SIG-M5 treated with dmso at 0.1 percent for 504 hours (cell line): Measurements from ENCODE around the gene PTPN7.
"Not testable (repeated sequence)": the region's sequence is repeated elsewhere in the genome, so short reads cannot be mapped to it uniquely, and the experiment has no call there.

Experiments
- DNase-seq: peaks from one replicate; lab custom pipeline; 2025; ENCODE audit not compliant: unreplicated experiment; lab: John Stamatoyannopoulos, UW

The PTPN7 gene

DNA sequence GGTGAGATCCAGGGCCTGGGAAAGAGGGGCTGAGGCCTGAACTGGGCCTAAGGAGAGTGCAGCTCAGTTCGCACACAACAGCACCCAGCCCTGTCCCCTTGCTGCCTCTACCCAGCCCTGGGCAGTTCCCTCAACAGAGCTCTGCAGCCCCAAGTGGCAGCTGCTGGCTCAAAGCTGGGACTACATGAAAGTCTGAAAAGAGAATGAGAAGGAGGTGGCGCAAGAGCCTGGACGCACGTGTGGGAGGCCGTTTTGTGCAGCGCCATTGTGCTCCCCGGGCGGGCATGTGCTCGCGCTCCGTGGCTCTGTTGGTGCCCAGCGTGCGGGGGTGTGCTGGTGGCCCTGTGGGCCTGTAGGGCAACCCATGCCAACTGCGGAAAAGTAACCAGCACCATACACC, 27.4 kb downstream of the PTPN7 start:
- DNase-seq: peak; percentile 27

DNA sequence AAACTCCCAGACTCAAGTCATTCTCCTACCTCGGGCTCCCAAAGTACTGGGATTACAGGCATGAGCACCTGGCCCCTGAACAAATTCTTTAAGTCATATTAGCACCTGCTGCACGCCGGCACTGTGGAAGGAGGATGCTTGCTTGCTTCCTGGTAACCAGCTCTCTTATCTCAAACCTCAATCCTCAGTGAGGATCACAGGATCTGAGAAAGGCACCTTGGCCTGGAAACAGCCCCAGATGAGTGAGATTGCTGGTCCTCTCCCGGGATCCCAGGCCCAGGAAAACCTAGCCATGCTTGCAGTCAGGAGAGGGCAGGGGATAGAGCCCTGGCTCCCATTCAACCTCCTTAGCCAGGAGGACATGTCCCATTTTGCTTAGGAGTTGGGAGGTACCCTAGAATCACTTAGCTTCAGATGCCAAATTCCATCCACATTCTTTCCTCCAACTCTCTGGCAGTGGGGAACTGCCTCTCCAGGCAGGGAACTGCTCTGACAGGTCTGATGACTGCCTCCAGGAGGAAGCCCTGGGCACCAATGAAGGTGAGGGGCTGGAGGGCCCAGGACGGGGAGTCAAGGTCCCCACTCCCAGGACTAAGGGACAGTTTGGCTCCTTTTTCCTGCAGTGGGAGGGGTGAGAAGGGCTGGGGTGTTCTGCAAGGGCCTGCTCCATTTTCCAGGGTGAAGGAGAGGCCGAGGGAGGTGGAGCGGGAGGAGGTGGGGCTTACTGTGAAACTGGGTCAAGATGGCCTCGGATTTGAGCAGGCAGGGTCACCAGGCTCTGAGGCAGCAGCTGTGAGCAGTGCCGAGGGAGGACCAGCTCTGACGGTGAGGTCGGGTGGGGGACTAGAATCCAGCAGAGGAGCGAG, 28.2 kb downstream of the PTPN7 start:
- DNase-seq: no peak

DNA sequence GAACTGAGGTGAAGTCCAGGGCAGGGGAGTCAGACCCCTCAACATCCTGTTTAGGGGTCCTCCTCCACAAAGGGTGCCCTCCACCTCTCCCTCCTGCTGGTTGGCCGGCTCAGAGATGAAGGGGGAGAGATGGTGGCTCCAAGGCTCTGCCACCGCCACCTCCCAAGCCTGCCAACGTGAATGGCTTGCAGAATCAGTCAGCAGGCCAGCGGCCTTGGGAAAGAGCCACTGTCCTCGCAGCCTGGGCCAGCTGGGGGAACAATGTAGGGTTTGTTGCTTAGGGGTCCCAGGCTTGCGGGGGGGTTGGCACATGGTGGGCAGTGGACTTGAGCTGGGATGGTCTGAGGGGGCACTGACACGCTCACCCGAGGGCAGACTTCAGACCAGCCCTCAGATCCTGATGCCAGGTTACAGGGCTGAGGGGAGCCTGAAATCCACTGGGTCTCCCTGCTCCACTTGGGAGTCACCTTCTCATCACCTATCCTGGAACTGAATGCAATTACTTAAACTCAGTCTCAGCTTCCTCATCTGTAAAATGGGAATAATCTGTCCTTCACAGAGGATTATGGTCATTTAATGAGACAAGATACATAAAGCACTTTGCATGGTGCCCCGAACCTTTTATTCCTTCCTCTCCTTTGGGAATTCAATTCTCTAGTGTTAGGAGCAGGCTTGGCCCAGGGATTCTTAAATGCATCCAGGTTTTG, 29.4 kb downstream of the PTPN7 start:
- DNase-seq: no peak

DNA sequence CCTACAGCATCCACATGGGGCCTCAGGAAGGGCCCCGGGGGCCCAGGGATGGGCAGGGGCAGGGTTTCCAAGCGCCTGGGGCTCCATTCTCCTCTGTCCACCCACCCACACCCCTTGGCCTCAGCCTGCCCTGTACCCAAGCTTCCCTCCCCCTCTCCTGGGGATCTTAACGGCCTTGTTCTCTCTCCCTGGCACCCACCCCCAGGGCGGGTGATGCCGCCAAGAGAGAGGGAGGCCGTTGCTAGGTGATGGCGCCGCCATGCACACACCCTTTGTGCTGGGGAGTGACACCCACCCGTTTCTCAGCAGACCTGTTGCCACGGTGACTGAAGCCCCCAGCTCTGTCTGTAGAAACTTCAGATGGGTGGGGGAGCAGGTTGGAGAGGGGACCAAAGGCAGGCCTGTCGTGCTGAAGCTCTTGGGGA, 30.1 kb downstream of the PTPN7 start:
- DNase-seq: no peak

DNA sequence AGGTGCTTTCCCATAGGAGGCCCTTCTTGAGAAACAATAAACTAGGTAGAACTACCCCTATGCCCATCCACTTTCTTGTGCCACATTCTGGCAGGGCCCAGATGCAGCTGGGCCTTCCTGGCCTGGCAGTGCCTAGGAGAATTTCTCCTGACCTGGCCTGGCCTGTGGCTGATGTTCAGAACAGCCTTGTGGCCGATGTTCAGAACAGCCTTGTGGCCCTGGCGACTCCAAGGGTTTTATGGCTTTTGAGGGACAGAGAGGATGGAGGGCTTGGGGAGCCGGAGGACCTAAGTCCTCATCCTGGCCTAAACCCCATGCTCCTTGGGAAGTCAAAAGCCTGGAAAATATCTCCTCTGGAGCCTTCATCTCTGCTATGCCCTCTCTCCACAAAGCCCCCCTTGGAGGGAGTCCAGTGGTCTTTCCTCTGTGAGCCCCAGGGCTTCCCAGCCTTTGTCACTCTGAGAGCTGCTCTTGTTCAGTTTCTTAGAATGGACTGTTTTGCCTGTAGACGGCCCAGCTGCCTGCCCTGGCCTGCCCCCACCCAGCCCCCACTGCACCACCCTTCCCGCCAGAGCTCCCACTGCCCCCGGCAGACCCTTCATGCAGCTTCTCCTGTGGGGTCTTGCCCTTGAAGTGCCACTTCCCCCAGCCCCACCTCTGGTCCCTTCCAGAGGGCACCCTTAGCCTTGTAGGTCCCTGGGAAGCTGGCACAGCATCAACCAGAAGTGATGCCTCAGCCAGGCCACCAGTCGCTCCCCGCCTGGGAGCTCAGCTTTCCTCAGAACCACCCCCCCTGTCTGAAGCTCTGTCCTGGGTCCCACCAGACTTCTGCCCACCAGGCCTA, 30.7 kb downstream of the PTPN7 start:
- DNase-seq: no peak

DNA sequence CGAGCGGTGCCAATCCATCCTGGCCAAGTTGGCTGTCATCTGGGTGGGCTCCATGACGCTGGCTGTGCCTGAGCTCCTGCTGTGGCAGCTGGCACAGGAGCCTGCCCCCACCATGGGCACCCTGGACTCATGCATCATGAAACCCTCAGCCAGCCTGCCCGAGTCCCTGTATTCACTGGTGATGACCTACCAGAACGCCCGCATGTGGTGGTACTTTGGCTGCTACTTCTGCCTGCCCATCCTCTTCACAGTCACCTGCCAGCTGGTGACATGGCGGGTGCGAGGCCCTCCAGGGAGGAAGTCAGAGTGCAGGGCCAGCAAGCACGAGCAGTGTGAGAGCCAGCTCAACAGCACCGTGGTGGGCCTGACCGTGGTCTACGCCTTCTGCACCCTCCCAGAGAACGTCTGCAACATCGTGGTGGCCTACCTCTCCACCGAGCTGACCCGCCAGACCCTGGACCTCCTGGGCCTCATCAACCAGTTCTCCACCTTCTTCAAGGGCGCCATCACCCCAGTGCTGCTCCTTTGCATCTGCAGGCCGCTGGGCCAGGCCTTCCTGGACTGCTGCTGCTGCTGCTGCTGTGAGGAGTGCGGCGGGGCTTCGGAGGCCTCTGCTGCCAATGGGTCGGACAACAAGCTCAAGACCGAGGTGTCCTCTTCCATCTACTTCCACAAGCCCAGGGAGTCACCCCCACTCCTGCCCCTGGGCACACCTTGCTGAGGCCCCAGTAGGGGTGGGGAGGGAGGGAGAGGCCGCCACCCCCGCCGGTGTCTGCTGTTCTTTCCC, 32.4 kb downstream of the PTPN7 start:
- DNase-seq: no peak

DNA sequence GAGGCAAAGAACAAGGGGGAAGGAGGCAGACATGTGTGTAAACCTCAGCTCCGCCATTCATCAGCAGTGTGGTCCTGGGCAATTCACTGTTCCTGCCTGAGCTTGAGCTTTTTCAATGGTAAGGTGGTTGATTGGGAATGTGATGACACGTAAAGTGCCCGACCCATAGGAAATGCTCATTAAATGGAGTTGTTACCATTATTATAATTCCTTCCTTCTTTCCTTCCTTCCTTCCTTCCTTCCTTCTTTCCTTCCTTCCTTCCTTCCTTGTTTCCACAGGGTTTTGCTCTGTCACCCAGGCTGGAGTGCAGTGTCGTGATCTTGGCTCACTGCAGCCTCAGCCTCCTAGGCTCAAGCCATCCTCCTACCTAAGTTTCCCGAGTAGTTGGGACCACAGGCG, 33.3 kb downstream of the PTPN7 start:
- DNase-seq: no peak

DNA sequence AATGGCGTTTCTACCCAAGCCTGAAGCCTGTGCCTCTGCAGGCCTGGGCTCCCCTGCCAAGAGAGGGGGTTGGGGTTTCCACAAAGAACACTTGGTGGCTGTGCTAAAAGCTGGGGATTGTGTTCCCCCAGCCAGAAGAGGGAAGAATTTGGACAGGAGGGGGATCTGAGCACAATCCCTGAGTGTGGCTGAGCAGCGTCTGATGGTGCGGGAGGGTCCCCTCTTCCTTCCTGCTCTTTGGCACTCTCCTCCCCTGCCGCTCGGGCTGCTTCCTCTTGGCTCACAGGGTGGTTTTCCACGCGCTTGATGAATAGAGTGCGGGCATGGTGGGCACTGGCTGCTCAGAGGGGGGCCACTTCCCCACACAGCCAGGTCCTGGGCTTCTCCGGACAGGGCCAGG, 34.0 kb downstream of the PTPN7 start:
- no peak for DNase-seq

DNA sequence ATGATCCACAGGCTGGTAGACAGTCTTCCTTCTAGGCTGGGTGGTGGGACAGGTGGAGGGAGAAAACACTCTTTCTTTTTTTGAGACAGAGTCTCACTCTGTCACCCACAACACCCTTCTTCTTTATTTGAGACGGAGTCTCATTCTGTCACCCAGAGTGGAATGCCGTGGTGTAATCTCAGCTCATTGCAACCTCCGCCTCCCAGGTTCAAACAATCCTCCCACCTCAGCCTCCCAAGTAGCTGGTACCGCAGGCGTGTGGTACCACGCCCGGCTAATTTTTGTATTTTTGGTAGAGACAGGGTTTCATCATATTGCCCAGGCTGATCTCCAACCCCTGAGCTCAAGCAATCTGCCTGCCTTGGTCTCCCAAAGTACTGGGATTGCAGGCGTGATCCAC, 34.8 kb downstream of the PTPN7 start:
- DNase-seq: no peak

DNA sequence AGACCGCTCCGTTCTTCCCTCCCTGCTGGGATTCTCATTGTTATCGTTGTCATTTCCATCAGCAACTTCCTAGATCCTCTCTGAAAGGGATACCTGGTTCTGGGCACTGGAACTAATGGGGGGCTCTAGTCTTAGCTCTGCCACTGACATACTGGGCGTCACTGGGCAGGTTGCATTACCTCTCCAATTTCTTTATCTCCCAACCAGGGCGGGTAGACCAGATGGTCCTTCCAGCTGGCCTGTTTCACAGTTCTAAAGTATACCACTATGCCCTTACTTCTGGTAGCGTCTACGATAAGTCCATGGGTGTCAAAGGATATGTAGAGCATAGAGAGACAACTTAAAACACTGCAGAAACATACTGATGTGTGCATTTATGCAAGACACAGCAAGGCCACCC, 36.3 kb downstream of the PTPN7 start:
- no peak for DNase-seq

DNA sequence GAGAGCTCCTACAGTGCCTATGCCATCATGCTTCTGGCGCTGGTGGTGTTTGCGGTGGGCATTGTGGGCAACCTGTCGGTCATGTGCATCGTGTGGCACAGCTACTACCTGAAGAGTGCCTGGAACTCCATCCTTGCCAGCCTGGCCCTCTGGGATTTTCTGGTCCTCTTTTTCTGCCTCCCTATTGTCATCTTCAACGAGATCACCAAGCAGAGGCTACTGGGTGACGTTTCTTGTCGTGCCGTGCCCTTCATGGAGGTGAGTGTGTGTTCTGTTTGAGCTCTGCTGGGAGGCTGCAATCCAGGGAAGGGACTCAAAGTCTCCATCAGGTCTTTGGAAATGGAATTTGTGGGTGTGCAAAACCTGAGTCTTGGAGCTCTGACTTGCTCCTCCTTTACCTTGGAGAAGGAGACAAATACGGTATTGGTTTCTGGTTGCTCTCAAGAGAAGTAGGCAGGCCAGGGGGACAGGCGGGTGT, 37.0 kb downstream of the PTPN7 start:
- no peak for DNase-seq

DNA sequence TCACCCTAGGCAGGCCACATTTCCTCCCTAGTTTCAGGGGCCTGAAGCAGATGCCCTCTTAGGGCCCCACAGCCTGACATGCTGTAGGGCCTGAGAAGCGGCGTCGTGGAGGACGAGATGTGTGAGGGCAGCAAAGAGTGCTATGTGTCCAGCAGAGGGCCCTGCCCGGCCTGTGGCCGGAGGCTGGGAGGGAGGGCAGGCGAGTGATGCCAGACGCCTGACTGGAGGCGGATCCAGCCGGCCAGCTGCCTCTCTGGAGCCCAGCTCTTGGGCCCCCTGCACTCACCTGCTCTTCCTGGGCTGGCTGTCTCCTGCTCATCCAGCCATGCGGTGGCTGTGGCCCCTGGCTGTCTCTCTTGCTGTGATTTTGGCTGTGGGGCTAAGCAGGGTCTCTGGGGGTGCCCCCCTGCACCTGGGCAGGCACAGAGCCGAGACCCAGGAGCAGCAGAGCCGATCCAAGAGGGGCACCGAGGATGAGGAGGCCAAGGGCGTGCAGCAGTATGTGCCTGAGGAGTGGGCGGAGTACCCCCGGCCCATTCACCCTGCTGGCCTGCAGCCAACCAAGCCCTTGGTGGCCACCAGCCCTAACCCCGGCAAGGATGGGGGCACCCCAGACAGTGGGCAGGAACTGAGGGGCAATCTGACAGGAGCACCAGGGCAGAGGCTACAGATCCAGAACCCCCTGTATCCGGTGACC, 37.6 kb downstream of the PTPN7 start, which contains the start of gene GPR37L1:
Gene GPR37L1 (plus strand): TSS at position 279 of the 697 bp plus-strand sequence. CDS start 47 bp downstream, at position 326.
- no peak for DNase-seq

DNA sequence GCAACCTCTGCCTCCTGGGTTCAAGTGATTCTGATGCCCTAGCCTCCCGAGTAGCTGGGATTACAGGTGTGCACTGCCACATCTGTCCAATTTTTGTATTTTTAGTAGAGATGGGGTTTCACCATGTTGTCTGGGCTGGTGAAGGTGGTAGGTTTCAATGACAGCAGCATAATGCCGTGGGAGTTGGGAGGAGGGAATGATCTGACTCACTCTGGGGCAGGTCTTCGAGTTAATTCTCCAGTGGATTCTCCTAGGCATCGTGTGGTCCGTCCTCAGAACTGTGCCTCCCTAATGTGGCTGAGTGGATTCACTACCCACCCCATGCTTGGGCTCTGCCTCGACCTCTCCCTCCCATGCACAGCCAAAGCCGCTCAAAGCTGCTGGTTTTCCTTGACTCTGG, 39.4 kb downstream of the PTPN7 start:
- no peak for DNase-seq

DNA sequence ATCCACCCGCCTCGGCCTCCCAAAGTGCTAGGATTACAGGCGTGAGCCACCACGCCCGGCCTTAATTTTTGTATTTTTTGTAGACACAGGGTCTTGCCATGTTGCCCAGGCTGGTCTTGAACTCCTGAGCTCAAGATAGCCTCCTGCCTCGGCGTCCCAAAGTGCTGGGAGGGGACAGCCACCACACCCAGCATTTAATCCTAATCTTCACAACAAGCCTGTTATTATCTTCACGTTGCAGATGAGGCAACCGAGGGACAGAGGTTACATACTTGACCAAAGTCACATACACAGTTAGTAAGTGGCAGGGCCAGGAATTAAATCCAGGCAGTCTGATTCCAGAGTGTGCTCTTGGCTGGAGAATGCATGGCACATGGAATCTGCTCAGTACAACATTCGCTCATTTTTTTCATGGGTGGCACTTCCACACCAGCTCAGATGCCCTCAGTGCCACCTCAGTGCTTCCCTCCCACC, 42.5 kb downstream of the PTPN7 start:
- DNase-seq: no peak

DNA sequence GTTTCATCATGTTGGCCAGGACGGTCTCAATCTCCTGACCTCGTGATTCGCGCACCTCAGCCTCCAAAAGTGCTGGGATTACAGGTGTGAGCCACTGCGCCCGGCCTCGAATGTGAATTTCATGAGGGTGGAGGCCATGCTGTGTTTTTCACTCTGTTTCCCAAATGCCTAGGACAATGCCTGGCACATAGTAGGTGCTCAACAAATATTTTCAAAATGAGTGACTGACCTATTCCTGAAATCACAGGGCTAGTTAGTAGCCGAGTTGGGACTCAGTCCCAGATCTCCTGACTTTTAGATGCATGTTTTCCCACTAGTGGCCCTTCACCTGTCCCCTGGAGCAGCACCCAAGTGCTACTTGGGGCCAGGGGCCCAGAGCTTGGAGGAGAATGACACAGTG, 44.1 kb downstream of the PTPN7 start:
- no peak for DNase-seq

DNA sequence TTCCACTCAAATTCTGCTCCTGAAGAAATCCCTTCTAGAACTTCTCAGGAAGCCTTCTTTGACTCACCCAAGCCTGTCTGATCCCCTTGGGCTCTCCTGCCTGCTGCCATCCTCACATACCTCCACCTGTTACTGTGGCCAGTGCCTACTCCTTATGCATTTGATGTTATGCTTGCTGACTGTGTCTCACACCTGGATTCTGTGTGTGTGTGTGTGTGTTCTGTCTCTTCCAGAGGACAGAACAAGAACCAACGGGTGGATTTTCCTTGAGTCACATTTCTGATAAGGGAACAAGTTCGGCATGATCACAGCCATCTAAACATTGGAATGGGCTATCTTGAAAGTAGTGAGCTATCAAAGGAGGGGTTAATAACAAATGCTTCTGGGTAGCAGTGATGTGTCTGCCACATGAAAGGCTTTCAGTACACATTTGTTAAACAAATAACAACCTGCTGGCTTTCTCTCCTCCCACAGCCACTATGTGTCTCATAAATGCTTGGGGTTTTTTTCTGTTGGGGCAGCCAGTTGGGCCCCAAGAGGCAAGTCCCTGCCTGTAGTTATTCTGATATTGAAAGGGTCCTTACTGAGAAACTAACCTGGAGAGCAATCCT, 46.6 kb downstream of the PTPN7 start:
- DNase-seq: no peak

DNA sequence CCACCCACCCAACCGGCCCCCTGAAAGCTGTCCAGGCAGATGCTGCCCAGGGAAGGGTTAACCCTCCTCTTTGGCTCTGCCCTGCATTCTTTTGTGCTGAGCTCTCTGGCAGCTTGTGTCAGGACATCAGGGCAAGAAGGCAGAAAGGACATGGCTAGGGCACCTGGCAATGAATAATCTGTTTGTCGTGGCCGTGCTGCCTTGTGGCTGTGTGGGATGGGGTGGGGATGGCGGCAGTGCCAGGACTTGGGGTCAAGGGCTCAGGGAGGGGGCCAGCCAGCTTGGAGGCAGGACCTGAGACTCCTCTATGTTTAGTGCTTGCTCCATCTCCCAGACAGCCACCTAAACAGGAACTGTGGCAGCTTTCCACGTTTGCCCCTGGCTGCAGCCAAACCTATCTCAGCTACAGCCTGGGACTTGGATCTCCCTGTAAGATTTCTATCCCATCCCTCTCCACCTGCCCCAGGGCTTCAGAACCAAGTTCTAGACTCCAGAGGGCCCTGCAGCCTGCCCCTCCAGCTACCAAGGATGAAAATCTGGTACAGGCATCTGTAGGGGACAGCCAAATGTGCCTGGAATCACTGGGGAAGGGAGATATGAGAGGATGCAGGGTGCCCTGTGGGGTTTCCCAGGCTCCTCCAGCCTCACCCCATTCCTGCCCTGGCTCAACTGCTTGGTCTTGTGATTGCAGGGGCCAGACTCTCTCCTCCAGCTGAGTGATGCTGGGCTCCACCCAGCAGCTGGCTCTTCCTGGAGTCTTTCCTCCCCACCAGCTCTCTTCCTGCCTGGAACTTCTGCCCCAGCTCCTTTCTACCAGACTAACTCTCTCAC, 47.3 kb downstream of the PTPN7 start:
- DNase-seq: peak; percentile 61

DNA sequence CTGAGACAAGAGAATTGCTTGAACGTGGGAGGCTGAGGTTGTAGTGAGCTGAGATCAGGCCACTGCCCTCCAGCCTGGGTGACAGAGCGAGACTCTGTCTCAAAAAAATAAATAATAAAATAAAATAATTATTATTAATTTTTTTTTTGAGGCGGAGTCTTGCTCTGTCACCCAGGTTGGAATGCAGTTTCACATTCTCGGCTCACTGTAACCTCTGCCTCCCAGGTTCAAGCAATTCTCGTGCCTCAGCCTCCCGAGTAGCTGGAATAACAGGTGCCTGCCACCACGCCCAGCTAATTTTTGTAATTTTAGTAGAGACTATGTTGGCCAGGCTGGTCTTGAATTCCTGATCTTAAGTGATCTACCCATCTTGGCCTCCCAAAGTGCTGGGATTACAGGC, 48.8 kb downstream of the PTPN7 start:
- DNase-seq: not testable (repeated sequence)
